GM19395 (cell line): ENCODE results near the gene COL4A1.

Experiments
- ATAC-seq: cut with Tn5 transposase; IDR thresholded peaks from one replicate; pipeline ENCODE4 v1.9.1; 2021; ENCODE audit warnings: mild to moderate bottlenecking, moderate library complexity; ENCODE audit not compliant: unreplicated experiment

COL4A1 gene

DNA sequence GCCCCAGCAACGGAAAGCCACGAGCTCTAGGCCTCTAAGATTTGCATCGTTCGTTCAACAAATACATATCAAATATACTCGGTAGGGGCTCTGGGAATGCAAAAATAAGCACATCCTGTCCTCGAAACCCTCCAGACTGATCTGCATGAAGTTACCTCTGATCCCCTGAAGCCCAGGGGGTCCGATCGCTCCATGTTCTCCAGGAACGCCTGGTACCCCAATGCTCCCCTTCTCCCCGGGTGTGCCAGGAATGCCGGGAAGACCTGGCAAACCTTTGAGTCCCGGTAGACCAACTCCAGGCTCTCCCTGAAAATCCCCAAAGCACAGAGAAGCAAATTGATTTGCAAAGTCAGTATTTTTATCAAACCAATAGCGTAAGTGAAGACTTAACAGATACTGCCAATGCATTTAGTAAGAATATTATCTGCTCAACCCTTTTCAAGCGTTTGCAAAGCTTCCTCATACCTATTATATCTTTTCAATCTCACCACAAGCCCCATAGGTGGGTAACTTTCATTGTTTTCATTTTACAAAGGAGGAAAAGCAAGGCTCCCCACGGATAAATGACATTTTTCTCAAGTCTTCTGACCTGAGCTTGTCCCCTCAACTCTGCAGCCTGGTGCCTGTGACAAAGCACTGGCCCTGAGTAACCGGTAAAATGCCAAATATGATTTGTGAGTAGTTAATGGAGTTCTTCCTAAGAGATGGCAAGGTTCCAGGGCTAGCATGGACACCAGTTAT is 127.7 kb downstream of the COL4A1 start:
- ATAC-seq: no peak

DNA sequence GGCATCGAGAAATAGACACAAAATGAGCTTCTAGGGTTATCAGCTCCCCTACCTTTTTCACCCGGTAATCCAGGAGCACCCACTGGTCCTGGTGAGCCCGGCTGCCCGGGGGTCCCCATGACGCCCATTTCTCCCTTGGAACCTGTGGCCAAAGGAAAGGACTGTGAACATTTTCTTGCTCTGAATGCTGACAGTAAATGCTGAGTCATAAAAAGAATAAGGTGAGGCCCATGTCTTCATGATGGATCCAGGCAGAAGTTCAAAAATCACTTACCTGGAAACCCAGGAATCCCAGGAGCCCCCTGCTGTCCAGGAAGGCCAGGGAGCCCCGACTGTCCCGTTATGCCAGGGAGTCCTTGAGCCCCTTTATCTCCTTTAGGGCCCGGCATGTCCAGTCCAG is 129.2 kb downstream of the COL4A1 start:
- no peak for ATAC-seq

DNA sequence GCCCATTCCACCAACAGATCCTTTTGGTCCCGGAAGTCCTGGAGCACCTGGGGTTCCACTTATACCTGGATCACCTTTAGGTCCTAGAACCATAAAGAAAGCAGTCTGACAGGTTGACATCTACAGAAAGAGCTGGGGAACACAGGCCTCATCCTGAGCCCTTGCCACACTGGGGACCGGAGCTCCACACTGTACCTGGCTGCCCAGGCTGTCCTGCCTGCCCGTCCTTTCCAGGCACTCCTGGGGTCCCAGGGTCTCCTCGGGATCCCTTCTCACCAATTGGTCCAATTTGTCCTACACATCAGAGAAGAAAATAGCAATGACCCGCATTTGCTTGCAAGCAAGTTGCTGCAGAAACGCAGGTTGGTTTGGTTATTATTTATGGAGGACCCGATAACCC is 130.5 kb downstream of the COL4A1 start:
- ATAC-seq: no peak

DNA sequence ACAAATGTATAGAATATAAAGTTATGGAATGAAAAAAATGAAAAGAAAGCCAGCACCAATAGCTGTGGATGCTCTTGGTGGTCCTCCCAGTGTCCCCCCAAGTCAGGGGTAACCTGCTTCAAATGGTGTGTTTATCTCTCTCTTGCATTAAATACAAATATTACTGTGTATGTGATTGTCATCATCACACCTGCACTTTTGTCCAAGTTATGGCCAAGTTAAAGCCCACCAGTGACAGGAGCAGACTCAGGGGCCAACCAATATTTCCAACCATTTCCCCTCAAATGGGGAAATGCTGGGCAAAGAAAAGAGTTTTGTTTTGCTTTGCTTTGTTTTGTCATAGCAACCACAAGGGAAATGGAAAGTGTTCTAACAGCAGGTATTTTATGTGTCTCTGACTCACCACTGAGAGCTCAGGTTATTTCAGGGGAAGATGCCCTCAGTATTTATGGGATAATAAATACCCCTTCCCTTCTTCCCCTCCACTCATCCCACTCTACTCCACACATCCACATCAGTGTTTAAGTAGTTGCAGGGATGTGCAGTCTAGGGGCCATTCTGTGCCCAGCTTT is 133.6 kb downstream of the COL4A1 start:
- no peak for ATAC-seq

GRCh38 chr13:110170882-110171281 is 136.1 kb downstream of the COL4A1 start:
- ATAC-seq: no peak

DNA sequence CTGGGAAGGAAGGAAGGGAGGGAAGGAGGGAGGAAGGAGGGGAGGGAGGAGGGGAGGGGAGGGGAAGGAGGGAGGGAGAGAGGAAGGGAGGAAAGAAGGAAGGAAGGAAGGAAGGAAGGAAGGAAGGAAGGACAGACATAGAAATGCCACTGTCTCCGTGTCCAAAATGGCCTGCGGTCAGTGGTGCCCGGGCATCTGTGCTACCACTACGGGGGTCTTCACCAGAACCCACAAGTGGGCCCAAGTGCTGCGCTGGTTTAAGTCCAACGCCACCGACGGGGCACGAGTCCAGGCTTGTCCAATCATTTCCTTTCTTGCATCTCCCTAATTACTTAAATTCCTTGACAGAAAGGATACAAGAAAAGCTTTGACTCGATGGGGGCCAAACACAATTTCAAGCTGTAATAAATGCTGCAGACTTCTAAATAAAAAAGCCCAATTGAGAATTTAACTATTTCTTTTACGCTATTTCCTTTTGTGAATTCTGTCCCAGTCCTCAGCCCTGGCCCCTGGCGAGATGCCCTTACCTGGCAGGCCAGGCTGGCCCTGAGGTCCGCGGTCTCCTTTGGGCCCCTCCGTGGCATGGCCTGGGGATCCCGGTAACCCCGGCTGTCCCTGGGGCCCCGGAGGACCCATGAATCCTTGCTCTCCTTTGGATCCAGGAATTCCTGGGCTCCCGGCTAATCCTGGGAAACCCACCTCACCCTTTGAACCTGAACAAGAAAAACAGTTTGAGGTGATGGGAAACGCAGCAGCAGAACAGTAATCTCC is 136.8 kb downstream of the COL4A1 start:
- ATAC-seq: no peak

- ATAC-seq: no peak
These were observed 137.7 kb downstream of the COL4A1 start for GRCh38 chr13:110168999-110169933.

- no peak for ATAC-seq
These were observed 140.4 kb downstream of the COL4A1 start for GRCh38 chr13:110166598-110166997.

GRCh38 chr13:110164706-110165105 is 142.3 kb downstream of the COL4A1 start:
- ATAC-seq: no peak

DNA sequence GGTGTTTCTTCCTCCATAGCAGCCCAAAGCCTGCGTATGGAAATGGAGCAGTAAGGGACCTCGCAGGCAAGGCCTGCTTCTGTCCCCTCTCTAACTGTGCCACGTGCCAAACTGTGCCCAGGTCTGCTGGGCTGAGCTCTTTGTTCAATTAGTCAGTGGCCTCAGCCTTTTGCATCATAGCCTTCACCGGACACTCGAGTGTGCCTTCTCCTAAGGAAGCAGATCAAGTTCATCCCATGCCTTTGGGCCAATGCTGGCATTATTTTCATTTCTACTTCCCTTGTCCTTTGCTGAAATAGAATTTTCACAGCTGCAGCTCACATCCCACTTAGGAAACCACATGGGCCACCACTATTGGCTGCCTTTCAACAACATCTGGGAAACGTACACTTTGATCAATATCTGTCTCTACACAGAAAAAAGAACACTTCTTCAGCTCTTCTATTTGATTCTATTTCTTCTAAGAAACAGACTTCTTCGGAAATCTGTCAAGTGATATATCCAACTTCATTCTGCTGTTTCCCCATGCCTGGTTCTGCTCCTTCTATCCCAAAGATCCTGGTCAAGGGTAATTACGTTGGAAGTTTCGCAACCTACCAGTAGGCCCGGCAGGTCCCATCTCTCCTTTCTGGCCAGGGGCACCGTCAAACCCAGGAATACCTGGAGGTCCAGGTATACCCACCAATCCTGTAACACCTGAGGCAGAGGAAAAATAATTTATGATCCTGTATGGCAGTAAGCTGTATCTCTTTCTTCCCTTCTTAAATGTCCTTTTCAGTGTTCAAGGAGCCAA is 143.9 kb downstream of the COL4A1 start:
- ATAC-seq: no peak

DNA sequence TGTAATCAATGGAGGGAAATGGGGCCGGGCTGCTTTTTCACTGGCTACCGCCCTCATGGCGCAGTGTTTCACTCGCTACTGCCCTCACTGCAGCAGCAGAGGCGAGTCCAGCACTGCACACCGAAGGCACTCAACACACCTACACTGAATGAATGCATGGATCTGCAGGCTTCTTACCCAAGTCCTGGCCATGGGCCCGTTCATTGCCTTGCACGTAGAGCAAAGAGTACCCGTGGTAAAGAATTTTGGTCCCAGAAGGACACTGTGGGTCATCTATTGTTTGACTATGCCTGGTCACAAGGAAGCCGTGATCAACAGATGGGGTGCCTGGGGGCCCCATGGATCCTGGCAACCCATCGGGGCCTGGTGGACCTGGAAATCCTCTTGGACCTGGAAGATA is 144.9 kb downstream of the COL4A1 start:
- no peak for ATAC-seq

DNA sequence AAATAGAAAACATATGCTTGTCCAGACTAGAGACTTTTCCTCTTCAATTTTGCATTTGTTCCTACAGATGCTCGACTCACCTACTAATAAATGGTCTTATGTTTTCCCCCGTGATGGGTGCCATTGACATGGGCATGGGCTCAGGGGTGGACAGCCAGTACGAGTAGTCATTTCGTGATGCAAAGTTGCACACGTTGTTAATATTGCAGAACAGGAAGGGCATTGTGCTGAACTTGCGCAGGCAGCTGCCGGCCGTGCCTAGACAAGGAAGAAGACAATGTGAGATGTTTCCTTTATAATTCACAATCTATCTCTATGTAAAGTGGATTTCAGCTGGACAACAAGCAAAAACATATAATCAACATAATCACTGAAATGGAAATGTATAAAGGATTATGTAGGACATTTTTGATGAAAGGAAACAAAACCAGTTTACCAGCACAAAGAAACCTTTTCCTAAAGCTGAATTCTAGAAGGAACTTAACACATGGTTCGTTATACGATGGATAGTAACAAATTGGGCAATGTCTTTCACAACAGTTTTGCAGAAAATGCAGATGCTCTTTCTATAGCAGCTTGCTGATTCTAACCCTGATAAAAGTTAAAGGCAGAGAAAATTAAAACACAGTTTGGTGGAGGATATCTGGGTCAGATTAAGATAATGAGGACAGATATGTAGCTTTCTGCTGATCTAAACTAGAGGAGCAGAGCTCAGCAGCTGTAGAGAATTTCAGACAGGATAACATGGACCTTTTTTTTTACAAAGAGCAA is 145.7 kb downstream of the COL4A1 start:
- no peak for ATAC-seq

DNA sequence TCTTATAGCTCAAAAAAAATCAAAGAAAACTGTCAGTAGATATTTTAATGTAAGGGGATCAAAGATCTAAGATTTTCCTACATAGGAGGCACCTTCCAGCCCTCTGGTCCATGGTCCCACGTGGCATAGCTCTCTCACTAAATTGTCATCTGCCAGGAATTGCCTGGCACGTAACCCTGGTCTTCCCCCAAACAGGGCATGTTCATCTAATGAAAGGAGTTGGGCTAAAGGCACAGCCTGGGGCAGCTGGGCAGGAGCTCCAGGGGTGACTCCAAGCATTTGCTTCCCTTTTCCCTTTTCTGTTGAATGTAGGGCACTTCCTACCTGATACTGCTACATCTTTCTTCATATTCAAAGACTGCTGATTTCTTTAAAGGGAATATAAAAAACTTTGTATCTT is 148.7 kb downstream of the COL4A1 start:
- ATAC-seq: no peak

- no peak for ATAC-seq
These were observed 149.2 kb downstream of the COL4A1 start for GRCh38 chr13:110157718-110158117.

DNA sequence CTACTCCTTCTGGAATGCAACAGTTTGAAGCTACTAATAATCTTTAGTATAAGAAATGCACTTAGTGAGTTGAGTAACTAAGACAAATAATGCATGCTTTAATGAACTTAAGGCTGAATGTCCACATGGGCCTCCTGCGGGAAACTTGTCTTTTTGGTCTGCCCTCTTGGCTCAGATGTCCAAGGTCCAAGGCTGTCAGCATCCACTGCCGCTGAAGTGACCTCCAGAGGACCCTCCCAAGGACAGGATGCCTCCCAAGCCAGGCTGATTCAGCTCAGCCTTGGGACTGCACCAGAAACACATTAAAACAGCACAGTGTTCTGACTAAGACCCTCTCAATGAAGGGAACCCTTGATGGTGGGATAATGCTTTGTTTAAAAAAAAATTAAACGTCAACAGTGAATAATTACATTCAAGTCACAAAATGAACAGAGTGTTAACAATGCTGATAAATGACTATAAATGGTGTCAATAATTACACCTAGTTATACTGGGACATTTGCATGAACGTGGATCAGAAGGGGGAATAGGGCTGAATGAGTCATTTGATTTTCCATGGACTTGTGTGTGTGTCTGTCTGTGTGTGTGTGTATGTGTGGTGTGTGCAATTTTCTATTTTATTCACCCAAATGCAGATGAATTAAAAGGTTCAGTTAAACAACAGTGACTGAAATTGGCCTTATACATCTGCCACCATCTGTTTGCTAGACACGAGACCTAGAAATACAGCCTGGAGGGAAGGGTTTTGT is 150.5 kb downstream of the COL4A1 start:
- no peak for ATAC-seq

- no peak for ATAC-seq
These were observed 151.9 kb downstream of the COL4A1 start for GRCh38 chr13:110155072-110155471.

DNA sequence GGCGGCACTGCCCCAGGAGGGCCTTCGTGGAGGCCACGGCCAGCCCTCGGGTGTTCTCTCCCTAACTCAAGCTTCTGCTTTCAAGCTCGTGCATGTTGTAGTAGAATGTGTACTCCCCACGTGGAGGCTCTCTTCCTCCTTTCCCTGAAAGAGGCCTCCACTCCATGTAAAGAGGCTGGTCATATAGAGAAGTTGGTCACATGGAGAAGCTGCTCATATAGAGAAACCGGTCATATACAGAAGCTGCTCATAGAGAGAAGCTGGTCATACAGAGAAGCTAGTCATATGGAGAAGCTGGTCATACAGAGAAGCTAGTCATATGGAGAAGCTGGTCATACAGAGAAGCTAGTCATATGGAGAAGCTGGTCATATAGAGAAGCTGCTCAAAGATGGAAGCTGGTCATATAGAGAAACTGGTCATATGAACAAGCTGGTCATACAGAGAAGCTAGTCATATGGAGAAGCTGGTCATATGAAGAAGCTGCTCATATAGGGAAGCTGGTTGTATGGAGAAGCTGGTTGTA is 152.5 kb downstream of the COL4A1 start:
- ATAC-seq: no peak

GRCh38 chr13:110152351-110152750 is 154.6 kb downstream of the COL4A1 start:
- ATAC-seq: no peak

- no peak for ATAC-seq
These were observed 155.5 kb downstream of the COL4A1 start for GRCh38 chr13:110151462-110151861.
